Endothelial cell of umbilical vein (primary cell): ENCODE results near the gene TMPRSS9. TPM values are rescaled to one million over a fixed set of nuclear protein-coding genes. Genes with fewer than 3 reads are reported as not detected.
"Not testable (repeated sequence)": the region's sequence is repeated elsewhere in the genome, so short reads cannot be mapped to it uniquely, and the experiment has no call there.

Experiments used
- BruUV-seq: library from RNA; stranded (reverse); fragments of 400-500 nt; replicated peaks from 2 replicates; lab custom pipeline; 2021; lab: Mats Ljungman, UMichigan
- CTCF ChIA-PET: fragments of 300-600, 350-600 bp; sonication (Branson Sonifier 250); formaldehyde crosslinking; loops from one replicate; lab custom pipeline; 2021; ENCODE audit warnings: antibody characterized with exemption, inconsistent platforms; lab: Charles Lee
- POLR2A ChIA-PET: fragments of 300-600, 350-600 bp; sonication (Branson Sonifier 250); formaldehyde crosslinking; loops from one replicate; lab custom pipeline; 2021; ENCODE audit warnings: antibody characterized with exemption, inconsistent platforms; lab: Charles Lee
- DNase-seq: peaks from one replicate; pipeline ENCODE4 v3.0.0-alpha.2; 2011; ENCODE audit warnings: low read depth, low spot score
- FAIRE-seq: peaks from 2 replicates; lab custom pipeline; 2011; peaks lifted over from hg19 to GRCh38; lab: Jason Lieb, UNC
- H2AFZ ChIP-seq: 2 replicates; pipeline ENCODE4 v1.6.0; 2012; ENCODE audit warnings: low read depth, low read length, control low read depth, inconsistent platforms
- H3K27ac ChIP-seq: 2 replicates; pipeline ENCODE4 v1.5.1; 2011; ENCODE audit warnings: low read depth, mild to moderate bottlenecking, control low read depth, low read length, moderate library complexity; ENCODE audit not compliant: insufficient read depth
- H3K27me3 ChIP-seq, 2 experiments: 2 replicates each; pipeline versions ENCODE4 v1.6.0 to v1.6.1; 2011; ENCODE audit warnings: low read length in 2 of 2, mixed read lengths in 1 of 2; ENCODE audit not compliant: control insufficient read depth in 2 of 2, insufficient read depth in 2 of 2
- H3K36me3 ChIP-seq, 2 experiments: 2 replicates in 1 of 2; 3 replicates in 1 of 2; pipeline ENCODE4 v1.5.1; 2011; ENCODE audit warnings: low read length in 2 of 2, mild to moderate bottlenecking in 1 of 2, moderate library complexity in 1 of 2; ENCODE audit not compliant: control insufficient read depth in 2 of 2, insufficient read depth in 2 of 2; ENCODE audit errors: extremely low read depth in 1 of 2
- H3K4me1 ChIP-seq: 3 replicates; pipeline ENCODE4 v1.5.1; 2011; ENCODE audit warnings: mild to moderate bottlenecking, low read length; ENCODE audit not compliant: control insufficient read depth, insufficient read depth; ENCODE audit errors: extremely low read depth
- H3K4me2 ChIP-seq: 2 replicates; pipeline ENCODE4 v1.6.1; 2011; ENCODE audit warnings: low read length, control low read depth, mixed read lengths; ENCODE audit not compliant: insufficient read depth
- H3K4me3 ChIP-seq, 3 experiments: fragments of 200-600 bp in 1 of 3; sonication (generic), shearing (Covaris generic) in 1 of 3; replicated peaks in 1 of 3; 2 replicates each; pipeline ENCODE4 v1.5.1; 2011 to 2016; ENCODE audit warnings: control low read depth in 3 of 3, low read length in 3 of 3, mild to moderate bottlenecking in 2 of 3, inconsistent platforms in 1 of 3, low read depth in 1 of 3, moderate library complexity in 1 of 3; ENCODE audit not compliant: insufficient read depth in 1 of 3
- H3K79me2 ChIP-seq: 2 replicates; pipeline ENCODE4 v1.6.0; 2012; ENCODE audit warnings: low read length, inconsistent platforms; ENCODE audit not compliant: control insufficient read depth, insufficient read depth
- H3K9ac ChIP-seq: replicated peaks from 2 replicates; pipeline ENCODE3; 2011; ENCODE audit warnings: low read length, control low read depth; ENCODE audit not compliant: insufficient read depth; ENCODE audit errors: extremely low read depth
- H3K9me1 ChIP-seq: replicated peaks from 3 replicates; pipeline ENCODE4 v1.6.0; 2011; ENCODE audit warnings: mild to moderate bottlenecking, low read length; ENCODE audit not compliant: control insufficient read depth, insufficient read depth; ENCODE audit errors: extremely low read depth
- H3K9me3 ChIP-seq: replicated peaks from 2 replicates; pipeline ENCODE4 v1.5.1; 2012; ENCODE audit warnings: low read length, inconsistent platforms; ENCODE audit not compliant: control insufficient read depth, insufficient read depth
- H4K20me1 ChIP-seq: replicated peaks from 2 replicates; pipeline ENCODE3; 2011; ENCODE audit warnings: mild to moderate bottlenecking, low read length; ENCODE audit not compliant: control insufficient read depth, insufficient read depth; ENCODE audit errors: extremely low read depth
- CTCF ChIP-seq, 2 donors: IDR thresholded peaks; 1 replicate in 1 of 2; 2 replicates in 1 of 2; pipeline ENCODE4 v1.5.1; 2011; ENCODE audit warnings: low read length in 2 of 2, mild to moderate bottlenecking in 2 of 2, moderate library complexity in 2 of 2, control low read depth in 1 of 2, inconsistent platforms in 1 of 2, low read depth in 1 of 2; ENCODE audit not compliant: insufficient read depth in 1 of 2; ENCODE audit errors: extremely low read depth in 1 of 2
- EZH2 ChIP-seq: IDR thresholded peaks from 2 replicates; pipeline ENCODE4 v1.6.1; 2012; ENCODE audit warnings: borderline replicate concordance, low read depth, mild to moderate bottlenecking, moderate library complexity, low read length, inconsistent platforms; ENCODE audit not compliant: severe bottlenecking
- JUN ChIP-seq: IDR thresholded peaks from 2 replicates; pipeline ENCODE4 v1.6.1; 2011; ENCODE audit warnings: borderline replicate concordance, low read depth; ENCODE audit not compliant: insufficient read length, insufficient read depth
- MYC ChIP-seq: IDR thresholded peaks from one replicate; pipeline ENCODE4 v1.6.1; 2011; ENCODE audit warnings: mild to moderate bottlenecking, low read depth, low read length
- POLR2A ChIP-seq: IDR thresholded peaks from 2 replicates; pipeline ENCODE4 v1.6.1; 2012; ENCODE audit warnings: low read depth, mild to moderate bottlenecking, control low read depth, low read length
- POLR2AphosphoS5 ChIP-seq: IDR thresholded peaks from 2 replicates; pipeline ENCODE4 v1.6.1; 2012; ENCODE audit warnings: low read depth, mild to moderate bottlenecking, control low read depth, low read length, moderate library complexity; ENCODE audit not compliant: insufficient read depth
- dilution Hi-C: fragments of 300-500 bp; cut with MboI; formaldehyde crosslinking; loops from one replicate; pipeline ENCODE4 v1.15.0; 2019; ENCODE audit warnings: low sequenced_read_pairs; ENCODE audit not compliant: extremely low pct_ligation_motif_present
- intact Hi-C: fragments of 100-400 bp; cut with micrococcal nuclease; formaldehyde crosslinking; loops from one replicate; pipeline ENCODE4 v1.10.0; 2022
- polyA plus RNA-seq, 4 experiments: library from polyadenylated mRNA; depleted of rRNA in 3 of 4; stranded (reverse) in 3 of 4; unstranded in 1 of 4; fragments of >200 nt; gene quantifications; 2 replicates each; pipeline versions ENCODE4 v1.2.1 to v1.2.3, GENCODE V29; 2011 to 2012; ENCODE audit warnings: missing spikeins in 1 of 4
- total RNA-seq: library from RNA; stranded (reverse); gene quantifications from 2 replicates; pipeline ENCODE4 v1.2.3, GENCODE V29; 2021

TMPRSS9 gene
- total and polyA plus RNA-seq, 2 donors (not counting 3 experiments of a cell fraction or from before 2014, with no cell fraction given), result not detected

GRCh38 chr19:2415973-2416319 is 55.9 kb downstream of the TMPRSS9 start:
- intact Hi-C loops (no loop called here), dilution Hi-C loops (no loop called here)
- Histone ChIP-seq H3K4me1 (peaks cover 2% of the 10 kb centered on the region), H4K20me1 (no peaks in the 10 kb centered on the region), H3K27ac (no peak overlapping the region), H3K4me3 (no peak overlapping the region), H3K9me3 (no peaks in the 10 kb centered on the region), H2AFZ (no peak overlapping the region), H3K79me2 (no peaks in the 10 kb centered on the region), H3K9ac (no peak overlapping the region), H3K4me2 (no peak overlapping the region), H3K9me1 (no peaks in the 10 kb centered on the region), H3K36me3 (peaks cover 0 to 1% of the 10 kb centered on the region in 2 experiments), H3K27me3 (no peaks in the 10 kb centered on the region)
- BruUV-seq, result no TSS peak
- DNase-seq, result no peak
- ChIA-PET CTCF (no interaction called here), POLR2A (no interaction called here)
- no peak for FAIRE-seq
- no peak for TF ChIP-seq MYC
- no peak for TF ChIP-seq EZH2
- peak; percentile 2 for TF ChIP-seq POLR2A
- TF ChIP-seq CTCF (IDR thresholded peaks at IDR 0.05; ENCODE audit: extremely low read depth in 1 of 2, insufficient read depth in 1 of 2, low read depth in 1 of 2, low read length in 2 of 2), result no peak

GRCh38 chr19:2416321-2417097 is 56.4 kb downstream of the TMPRSS9 start:
- Histone ChIP-seq H3K9me3 (no peaks in the 10 kb centered on the region), H3K9me1 (no peaks in the 10 kb centered on the region), H2AFZ (no peak overlapping the region), H3K36me3 (peaks cover 0 to 1% of the 10 kb centered on the region in 2 experiments), H3K4me2 (no peak overlapping the region), H3K4me3 (no peak overlapping the region), H3K27me3 (no peaks in the 10 kb centered on the region), H3K4me1 (peaks cover 2% of the 10 kb centered on the region), H4K20me1 (no peaks in the 10 kb centered on the region), H3K27ac (no peak overlapping the region), H3K79me2 (no peaks in the 10 kb centered on the region), H3K9ac (no peak overlapping the region)
- no TSS peak for BruUV-seq
- intact Hi-C loops, result no loop called here
- DNase-seq (no peak), FAIRE-seq (no peak)
- dilution Hi-C loops, result no loop called here
- CTCF ChIA-PET, result no interaction called here
- POLR2A ChIA-PET, result interaction anchor here (0.7 kb wide), 1 partner anchor 76 kb away, joined by 3 read pairs; no protein-coding TSS in a partner anchor
- TF ChIP-seq JUN, result no peak
- peak; percentile 6 for TF ChIP-seq POLR2AphosphoS5

GRCh38 chr19:2417436-2417835 is 57.4 kb downstream of the TMPRSS9 start:
- H3K9me1 ChIP-seq, FAIRE-seq, H3K4me3 ChIP-seq, H4K20me1 ChIP-seq, H3K27ac ChIP-seq, H3K4me2 ChIP-seq, H3K27me3 ChIP-seq, H3K36me3 ChIP-seq, CTCF ChIA-PET, H2AFZ ChIP-seq, BruUV-seq, H3K9me3 ChIP-seq, H3K4me1 ChIP-seq, DNase-seq, H3K79me2 ChIP-seq, dilution Hi-C loops, intact Hi-C loops, H3K9ac ChIP-seq: not testable (repeated sequence)
- POLR2A ChIA-PET, result interaction anchor here (0.7 kb wide), 1 partner anchor 77 kb away, joined by 3 read pairs; no protein-coding TSS in a partner anchor
